RWPE1 (cell line): ENCODE measurements around the gene ZNF205.

Source experiments
- CTCF ChIA-PET: fragments of 350-600 bp; sonication (Branson Sonifier 250); formaldehyde crosslinking; extraction: SDS; loops from one replicate; lab custom pipeline; 2021; lab: Yijun Ruan, JAX
- POLR2A ChIA-PET: fragments of 400-600 bp; formaldehyde crosslinking; extraction: SDS; loops from one replicate; lab custom pipeline; 2020; ENCODE audit warnings: antibody characterized with exemption; ENCODE audit not compliant: low non-redundant PET; lab: Yijun Ruan, JAX
- DNase-seq: peaks from one replicate; pipeline ENCODE4 v3.0.0; 2012; ENCODE audit warnings: low spot score
- H3K27ac ChIP-seq: fragments of 450-650 bp; 2 replicates; pipeline ENCODE4 v1.5.1; 2017
- TF ChIP-seq, protein P1 (sequence below): fragments of 450-650 bp; conservative IDR thresholded peaks from 2 replicates; pipeline ENCODE4 v1.5.1; 2017; ENCODE audit warnings: low read depth, mild to moderate bottlenecking

The ZNF205 gene

DNA sequence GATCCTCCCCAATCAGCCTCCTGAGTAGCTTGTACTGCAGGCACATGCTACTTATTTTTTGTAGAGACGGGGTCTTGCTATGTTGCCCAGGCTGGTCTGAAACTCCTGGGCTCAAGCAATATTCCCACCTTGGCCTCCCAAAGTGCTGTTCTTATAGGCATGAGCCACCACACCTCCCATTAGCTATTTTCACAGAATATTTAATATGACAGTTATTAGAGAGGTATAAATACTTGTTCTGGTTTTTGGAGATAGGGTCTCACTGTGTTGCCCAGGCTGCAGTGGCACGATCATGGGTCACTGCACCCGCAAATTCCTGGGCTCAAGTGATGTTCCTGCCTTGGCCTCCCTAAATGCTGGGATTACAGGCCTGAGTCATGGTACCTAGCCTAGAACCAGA, 43.6 kb downstream of the ZNF205 start:
- no peak overlapping the region for H3K27ac ChIP-seq
- ChIA-PET POLR2A (no interaction called here), CTCF (no interaction called here)
- no peak for DNase-seq
- TF ChIP-seq, protein P1, sequence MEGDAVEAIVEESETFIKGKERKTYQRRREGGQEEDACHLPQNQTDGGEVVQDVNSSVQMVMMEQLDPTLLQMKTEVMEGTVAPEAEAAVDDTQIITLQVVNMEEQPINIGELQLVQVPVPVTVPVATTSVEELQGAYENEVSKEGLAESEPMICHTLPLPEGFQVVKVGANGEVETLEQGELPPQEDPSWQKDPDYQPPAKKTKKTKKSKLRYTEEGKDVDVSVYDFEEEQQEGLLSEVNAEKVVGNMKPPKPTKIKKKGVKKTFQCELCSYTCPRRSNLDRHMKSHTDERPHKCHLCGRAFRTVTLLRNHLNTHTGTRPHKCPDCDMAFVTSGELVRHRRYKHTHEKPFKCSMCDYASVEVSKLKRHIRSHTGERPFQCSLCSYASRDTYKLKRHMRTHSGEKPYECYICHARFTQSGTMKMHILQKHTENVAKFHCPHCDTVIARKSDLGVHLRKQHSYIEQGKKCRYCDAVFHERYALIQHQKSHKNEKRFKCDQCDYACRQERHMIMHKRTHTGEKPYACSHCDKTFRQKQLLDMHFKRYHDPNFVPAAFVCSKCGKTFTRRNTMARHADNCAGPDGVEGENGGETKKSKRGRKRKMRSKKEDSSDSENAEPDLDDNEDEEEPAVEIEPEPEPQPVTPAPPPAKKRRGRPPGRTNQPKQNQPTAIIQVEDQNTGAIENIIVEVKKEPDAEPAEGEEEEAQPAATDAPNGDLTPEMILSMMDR: no peak

DNA sequence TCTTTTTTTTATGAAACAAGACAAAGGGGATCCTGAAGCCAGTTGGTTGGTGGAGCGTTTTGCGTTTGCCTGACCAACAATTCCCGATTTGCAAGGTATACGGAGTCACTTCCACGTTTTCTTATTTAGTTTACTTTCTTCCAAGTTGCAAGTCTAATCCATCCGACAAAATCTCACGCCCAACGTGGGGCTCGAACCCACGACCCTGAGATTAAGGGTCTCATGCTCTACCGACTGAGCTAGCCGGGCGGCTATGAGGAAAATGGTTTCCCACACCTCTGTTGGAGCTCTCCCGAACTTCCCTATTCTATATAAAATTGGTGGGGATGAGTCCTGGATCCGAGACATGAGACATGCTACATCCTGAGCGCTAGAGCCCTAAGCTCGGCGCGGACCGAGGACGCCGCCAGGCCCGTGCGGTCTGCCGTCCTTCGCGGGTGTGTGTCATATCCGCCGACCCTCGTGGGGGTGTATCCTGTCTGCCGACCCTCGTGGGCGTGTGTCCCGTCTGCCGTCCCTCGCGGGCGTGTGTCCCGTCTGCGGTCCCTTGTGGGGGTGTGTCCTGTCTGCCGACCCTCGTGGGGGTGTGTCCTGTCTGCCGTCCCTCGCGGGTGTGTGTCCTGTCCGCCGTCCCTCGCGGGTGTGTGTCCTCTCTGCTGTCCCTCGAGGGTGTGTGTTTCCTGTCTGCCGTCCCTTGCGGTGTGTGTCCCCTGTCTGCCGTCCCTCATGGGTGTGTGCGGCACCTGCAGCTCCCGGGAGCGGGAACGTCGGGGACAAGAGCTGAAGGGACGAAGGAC, 45.0 kb downstream of the ZNF205 start:
- ChIA-PET POLR2A (no interaction called here), CTCF (interaction anchor here (1.2 kb wide), 1 partner anchor 28 kb away, joined by 4 read pairs; no protein-coding TSS in a partner anchor)
- DNase-seq: peak; percentile 71
- TF ChIP-seq, protein P1: no peak
- H3K27ac ChIP-seq: peak overlapping the region; percentile 85

DNA sequence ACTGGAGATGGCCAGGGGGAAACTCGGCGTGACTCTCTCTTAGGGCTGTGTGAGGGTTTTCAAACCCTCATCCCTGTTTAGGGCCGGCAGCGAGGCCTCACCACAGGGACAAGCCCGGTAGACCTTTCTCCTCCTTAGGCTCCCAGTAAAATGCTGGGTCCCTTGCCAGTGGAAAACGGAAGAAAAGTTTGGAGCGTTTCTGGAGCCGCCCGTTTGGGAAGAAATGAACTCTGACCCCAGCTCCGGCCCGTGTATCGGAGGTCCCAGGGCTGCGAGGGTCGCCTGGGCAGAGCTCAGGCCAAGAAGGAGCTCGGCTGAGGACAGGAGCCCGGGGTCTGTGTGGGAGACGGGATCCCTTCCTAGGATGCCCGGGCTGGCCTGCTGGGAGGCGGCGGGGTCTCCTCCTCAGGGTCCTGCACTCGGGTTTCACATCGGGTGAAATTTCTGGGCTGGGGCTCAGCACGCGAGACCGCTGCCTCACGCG, 45.7 kb downstream of the ZNF205 start:
- TF ChIP-seq, protein P1: no peak
- ChIA-PET POLR2A (interaction anchor here (0.6 kb wide), 2 partner anchors 17 to 151 kb away, joined by 3 read pairs; no protein-coding TSS in a partner anchor), CTCF (interaction anchor here (1.2 kb wide), 1 partner anchor 29 kb away, joined by 4 read pairs; no protein-coding TSS in a partner anchor)

DNA sequence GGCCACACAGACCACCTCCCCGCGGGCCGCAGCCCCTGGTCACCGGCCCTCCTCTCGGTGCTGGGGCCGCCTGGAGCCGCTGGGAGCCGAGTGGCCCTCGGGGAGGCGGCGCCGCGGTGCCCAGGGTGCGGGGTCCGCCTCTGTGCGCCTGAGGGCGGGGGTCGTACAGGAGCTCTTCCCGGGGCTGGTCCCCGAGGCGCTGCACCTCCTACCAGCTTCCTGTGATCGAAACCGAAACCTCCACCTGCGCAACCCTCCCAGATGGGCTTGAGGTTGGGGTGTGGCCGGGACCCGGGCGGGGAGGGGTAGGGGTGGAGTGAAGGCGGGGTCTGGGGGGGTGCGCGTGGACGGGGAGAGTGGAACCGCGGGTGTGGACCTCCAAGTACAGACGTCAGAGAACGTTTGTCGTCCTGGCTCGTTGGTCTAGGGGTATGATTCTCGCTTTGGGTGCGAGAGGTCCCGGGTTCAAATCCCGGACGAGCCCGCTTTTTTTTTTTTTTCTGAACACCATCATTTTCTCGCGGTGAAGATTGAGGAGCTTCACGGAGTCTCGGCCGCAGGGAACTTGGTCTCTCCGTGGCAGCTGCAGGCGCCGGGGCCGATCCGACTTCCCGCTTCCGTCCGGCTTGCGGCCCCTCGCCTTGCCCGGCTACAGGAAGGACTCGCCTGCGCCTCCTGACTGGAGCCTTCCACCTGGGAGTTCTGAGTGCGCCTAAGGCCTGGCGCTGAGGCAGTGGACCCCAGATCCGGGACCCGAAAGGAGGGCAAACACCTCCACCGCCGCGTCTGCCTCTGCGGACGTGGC, 46.3 kb downstream of the ZNF205 start:
- H3K27ac ChIP-seq: peak overlapping the region; percentile 85
- peak; percentile 99 for DNase-seq
- ChIA-PET POLR2A (interaction anchor here (0.6 kb wide), 2 partner anchors 17 to 152 kb away, joined by 3 read pairs; no protein-coding TSS in a partner anchor), CTCF (interaction anchor here (0.5 to 1.2 kb wide), 3 partner anchors 15 to 303 kb away, joined by 3 to 6 read pairs (median 4); no protein-coding TSS in a partner anchor)
- TF ChIP-seq, protein P1: no peak

More for the DNA sequence above, 45.7 kb downstream of the ZNF205 start:
- no peak for DNase-seq
- H3K27ac ChIP-seq: peak overlapping the region; percentile 85

DNA sequence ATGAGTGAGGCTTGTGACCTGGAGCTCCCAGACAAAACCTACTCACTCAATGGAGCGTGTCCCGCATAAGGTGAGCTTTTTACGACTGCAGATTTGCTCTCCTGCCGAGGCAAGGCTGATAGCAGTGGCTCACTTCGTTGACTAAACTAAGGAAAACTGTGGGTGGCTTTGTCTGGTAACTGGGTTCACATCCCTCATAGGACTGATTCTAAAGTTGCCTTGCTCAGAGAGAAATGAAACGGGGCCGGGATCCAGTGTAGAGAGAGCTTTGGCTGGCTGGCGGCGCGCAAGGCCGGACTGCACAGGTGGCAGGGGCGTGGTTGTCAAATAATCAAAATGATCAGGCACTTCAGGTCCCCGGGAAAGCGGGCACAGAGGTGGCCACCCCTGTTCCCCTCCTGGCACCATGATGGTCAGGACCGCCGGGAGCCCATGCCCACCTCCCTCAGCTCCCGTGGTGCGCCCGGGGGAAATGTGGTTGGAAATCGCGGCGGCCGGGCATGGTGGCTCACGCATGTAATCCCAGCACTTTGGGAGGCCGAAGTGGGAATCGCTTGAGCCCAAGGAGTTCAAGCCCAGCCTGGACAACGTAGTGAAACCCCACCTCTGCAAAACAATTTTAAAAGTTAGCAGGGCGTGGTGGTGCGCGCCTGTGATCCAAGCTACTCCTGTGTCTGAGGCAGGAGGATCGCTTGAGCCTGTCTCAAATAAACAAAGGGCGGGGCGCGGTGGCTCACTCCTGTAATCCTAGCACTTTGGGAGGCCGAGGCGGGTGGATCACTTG, 49.0 kb downstream of the ZNF205 start:
- no peak for DNase-seq
- CTCF ChIA-PET: no interaction called here
- POLR2A ChIA-PET: interaction anchor here (0.7 kb wide), 1 partner anchor 11 kb away, joined by 7 read pairs; no protein-coding TSS in a partner anchor
- TF ChIP-seq, protein P1: no peak
- H3K27ac ChIP-seq: peak overlapping the region; percentile 45
